ENCODE measurements around the gene PTX4.
A peak's percentile ranks its signal among the peaks of the same experiment; 100 is the strongest.

Gene PTX4

GRCh38 chr16:1499756-1500464 lies 11.2 kb upstream of the PTX4 start:
- DNase-seq, result no peak

DNA sequence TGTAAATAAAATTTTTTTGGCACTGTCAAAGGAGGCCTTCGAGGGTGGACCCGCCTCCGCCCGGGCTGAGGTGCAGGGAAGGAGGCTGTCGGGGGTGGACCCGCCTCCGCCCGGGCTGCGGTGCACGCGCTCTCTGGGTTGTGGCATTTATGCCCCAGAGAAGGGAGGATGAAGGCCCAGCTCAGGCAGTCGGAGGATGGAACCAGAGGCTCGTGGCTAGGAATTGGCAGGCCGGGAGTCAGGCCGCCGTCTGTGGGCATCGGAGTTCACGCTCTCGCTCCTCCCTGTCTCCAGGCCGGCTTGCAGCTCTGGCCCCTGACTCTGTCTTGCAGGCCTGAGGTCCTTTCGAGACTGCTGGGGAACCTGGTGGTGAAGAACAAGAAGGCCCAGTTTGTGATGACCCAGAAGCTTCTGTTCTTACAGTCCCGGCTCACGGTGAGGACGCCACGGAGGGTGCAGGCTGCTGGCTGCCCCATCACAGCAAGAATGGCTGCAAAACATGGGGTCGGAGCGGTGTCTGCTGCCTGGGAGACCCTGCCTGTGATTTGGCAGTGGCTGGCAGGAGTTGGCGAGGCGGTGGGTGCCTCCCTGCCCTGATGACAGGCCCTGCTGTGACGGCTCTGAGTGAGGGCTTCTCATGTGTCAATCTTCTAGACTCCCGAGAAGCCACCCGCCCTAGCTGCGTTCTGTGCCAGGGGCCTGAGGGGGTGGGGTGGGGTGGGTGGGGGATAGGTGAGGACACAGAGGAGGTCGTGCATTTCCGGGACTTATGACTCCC lies 10.3 kb upstream of the PTX4 start:
- no peak for DNase-seq

DNA sequence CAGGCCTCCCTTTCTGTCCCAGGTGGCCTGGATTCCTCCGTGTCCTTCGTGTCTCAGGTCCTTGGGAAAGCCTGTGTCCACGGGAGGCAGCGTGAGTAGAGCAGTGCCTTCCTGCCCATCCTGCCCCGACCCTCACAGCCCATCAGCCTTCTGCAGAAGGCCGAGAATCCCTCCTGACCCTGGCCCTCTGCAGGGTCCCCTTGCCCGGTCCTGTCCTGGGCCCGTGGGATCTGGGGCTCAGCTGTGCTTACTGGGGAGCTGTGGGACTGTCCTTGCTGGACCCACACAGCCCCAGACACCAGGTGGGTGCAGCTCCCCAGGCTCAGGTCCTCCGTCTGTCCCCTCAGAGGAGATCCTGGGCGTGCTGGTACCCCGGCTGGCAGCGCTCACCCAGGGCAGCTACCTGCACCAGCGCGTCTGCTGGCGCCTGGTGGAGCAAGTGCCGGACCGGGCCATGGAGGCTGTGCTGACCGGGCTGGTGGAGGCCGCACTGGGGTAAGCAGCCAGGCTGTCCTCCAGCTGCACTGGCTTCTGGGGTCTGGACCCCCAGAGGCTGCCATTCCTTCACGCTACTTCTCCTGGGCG lies 8.4 kb upstream of the PTX4 start:
- DNase-seq, result no peak

DNA sequence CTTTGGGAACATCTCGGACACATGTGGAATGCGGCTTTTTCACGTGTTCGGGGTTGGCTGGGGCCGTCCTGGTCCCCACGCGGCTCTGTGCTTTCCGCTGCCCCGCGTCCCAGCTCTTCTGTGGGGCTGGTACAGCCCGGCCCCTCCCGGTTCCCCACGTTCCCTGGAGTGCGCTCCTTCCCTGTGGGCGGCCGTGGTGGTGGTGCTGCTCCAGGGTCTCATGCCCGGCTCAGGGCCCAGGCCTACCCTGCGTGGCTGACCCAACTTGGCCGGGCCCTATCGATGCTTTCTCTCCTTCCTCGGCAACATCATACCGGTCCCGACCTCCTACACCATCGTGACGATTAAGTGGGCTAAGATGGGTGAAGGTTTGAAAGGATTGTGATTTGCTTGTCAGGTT lies 7.7 kb upstream of the PTX4 start:
- no peak for DNase-seq

DNA sequence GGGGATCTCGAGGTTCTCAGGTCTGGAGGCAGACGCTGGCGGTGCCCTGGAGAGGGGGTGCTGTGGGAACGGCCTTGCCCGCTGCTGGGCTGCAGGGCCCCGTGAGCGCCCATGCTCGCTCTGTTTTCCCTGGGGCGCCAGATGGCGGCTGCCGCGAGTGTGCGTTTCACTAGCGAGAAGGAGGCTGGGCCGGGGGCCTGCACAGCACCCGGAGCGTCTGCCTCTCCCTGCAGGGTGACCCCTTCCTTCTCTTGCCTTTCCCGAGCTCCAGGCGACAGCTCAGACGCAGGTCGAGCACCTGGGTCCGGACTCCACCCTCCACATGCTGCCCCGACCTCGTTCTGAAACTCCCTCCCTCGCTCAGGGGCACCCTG lies 7.1 kb upstream of the PTX4 start:
- no peak for DNase-seq

DNA sequence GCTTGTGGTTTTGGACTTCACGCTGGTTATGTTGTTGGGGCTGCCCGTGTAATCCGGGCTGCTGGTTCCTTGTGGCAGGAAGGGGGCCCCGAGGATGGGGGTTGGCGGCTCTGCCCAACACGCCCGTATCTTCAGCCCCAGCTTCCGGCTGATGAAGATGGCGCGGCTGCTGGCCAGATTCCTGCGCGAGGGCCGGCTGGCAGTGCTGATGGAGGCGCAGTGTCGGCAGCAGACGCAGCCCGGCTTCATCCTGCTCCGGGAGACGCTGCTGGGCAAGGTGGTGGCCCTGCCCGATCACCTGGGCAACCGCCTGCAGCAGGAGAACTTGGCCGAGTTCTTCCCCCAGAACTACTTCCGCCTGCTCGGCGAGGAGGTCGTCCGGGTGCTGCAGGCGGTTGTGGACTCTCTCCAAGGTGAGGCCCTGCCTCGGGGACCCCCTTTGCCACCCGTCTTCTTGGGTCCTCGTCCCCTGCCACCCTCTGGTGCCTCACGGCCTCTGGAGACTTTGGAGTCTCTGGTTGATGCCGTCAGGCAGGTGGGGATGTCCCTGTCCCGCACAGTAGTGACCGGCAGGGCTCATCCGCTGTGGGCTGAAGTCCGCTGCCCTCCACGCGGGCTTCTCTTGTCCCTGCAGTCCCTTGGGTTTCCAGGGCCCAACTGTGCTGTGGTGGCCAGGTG lies 6.6 kb upstream of the PTX4 start:
- DNase-seq, result no peak

GRCh38 chr16:1494711-1495110 lies 6.0 kb upstream of the PTX4 start:
- DNase-seq, result no peak

- DNase-seq, result peak; percentile 61
Measured at GRCh38 chr16:1494129-1494640, 5.4 kb upstream of the PTX4 start.

- DNase-seq, result no peak
Measured at GRCh38 chr16:1493746-1494094, 5.0 kb upstream of the PTX4 start.

DNA sequence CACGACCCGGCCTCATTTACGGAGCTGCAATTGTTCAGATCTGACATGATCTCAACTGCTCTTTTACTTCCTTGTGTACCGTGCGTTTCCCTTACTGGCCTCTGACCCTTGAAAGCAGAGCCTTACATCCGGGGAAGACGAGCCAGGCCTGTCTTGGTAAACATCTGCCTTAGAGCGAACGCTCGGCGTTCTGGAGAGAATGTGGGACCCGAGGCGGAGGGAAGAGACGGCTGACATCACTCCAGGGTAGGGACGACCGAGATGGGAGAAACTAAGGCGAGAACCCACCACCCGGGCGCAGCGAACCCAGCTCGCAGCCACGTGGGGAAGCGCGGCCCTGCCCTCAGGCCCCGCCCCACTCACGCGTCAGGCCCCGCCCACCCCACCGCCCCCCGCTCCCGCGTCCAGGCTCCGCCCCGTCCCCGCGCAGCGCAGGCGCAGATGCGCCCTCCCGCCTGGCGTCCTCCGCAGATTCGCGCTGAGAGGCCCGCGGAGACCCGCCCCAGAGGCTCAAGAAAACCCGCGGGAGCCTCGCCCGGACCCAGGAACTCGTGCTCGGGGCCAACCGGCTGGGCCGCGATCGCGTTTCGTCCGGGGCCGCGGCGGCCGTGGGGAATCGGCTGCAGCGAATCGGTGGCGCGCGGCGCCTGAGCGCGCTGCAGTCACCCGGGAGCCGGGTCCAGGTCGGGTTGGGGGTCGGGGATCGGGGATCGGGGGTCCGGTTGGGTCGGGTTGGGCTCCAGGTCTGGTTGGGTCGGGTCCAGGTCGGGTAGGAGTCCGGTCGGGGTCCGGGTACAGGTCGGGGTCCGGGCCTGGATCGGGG lies 4.4 kb upstream of the PTX4 start, which contains the start of gene TELO2:
TSS of gene TELO2 (plus strand) at position 438 of the 823 bp plus-strand sequence. CDS start 922 bp downstream, outside the sequence.
- peak; percentile 71 for DNase-seq

DNA sequence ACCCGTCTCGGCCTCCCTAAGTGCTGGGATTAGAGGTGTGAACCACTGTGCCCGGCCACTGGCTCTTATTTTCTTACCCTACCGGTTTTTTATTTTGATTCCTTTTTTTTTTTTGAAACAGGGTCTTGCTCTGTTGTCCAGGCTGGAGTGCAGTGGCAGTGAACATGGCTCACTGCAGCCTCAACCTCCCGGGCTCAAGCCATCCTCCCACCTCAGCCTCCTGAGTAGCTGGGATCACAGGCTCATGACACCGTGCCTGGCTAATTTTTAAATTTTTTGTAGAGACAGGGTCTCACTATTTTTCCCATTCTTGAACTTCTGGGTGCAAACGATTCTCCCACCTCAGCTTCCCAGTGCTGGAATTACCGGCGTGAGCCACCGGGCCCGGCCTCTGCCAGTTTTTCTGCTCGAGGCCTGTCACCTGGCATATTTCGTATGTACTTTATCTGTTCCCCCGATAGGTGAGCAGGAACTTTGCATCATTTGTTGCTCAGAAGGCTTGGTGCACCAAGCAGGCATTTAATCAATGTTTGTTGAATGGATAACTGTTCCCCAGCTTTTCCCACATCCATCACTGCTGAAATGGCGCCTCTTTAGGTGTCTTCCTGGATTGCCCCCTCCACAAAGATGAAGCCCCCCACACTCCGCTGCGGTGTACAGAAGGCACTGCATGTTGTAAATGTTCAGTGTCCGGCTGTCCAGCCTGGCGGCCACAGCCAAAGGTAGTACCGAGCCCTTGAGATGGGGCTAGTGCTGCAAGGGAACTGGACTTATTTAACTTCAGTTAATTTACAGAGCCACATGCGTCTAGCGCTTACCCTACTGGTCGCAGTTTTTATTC lies 3.6 kb upstream of the PTX4 start:
- DNase-seq, result no peak

DNA sequence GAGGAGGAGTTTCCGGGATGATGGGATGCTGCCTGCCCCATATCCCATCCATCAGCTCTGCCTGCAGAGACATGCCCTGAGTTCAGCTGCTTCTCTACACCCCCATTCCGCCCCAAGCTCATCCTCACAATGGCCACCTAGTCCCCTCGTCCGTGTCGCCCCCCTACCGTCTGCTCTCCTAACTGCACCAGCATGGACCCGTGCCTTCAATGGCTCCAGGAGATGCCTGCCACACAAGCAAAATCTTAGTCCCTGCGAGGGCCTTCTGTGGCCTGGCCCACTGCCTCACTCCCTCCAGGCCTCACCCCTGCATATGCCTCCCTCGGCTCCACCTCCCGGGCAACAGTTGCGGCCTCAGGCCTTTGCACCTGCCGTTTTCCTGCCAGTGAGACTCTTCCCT lies 2.6 kb upstream of the PTX4 start:
- no peak for DNase-seq

- no peak for DNase-seq
Measured at GRCh38 chr16:1489077-1489476, 333 bp upstream of the PTX4 start.

DNA sequence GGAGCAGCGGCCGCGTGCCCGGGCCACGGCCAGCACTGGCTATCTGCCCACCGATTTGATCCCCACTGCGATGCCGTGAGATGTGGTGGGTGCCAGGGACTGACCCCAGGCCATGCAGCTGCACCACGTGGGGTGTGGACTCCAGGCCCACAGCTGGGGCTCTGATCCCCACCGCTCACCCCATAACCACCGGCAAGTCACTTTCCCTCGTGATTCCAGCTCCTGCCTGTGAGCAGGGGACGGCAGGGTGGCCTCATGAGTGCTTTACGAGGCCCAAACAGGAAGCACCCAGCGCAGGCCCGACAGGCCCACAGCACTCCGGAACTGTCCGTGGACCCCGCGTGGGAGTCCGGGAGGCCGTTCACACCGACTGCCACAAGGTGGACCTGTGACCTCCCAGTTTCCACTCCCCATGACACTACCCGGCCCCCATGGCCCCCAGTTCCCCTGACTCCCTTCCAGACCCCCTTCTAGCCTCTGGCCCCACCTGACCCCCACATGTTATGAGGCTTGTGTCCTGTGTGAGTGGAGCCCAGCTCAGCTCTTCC lies 616 bp downstream of the PTX4 start:
- no peak for DNase-seq

- no peak for DNase-seq
Measured at GRCh38 chr16:1487395-1488053, 1.2 kb downstream of the PTX4 start.

- DNase-seq, result no peak
Measured at GRCh38 chr16:1486551-1487390, 2.0 kb downstream of the PTX4 start.

DNA sequence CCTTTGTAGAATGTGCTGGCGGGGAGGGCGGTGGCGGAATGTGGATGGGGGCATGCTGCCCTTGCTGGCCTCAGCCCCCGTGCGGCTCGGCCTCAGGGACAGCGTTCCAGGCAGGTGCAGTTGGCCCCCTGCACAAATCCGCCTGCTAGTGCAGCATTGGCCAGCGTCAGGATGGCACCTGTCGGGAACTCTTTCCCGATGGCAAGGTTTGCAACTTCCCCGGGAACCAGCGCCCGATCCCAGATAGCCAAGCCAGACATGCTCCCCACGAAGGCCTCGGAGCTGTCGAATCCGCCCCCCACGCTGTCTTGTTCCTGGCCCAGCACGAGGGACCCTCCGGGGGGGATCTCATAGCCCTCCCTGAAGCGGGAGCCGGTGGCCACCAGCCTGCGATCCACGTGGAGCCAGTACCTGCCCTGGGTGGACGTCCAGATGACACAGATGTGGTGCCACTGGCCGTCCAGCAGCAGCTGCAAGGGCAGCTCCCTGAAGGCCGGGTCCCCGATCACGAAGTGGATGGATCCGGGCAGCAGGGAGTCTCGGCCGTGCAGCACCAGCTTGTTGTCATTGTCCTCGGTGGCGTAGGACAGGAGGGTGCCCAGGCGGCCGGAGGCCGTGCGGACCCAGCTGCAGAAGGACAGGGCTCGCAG lies 2.8 kb downstream of the PTX4 start:
- DNase-seq, result no peak

DNA sequence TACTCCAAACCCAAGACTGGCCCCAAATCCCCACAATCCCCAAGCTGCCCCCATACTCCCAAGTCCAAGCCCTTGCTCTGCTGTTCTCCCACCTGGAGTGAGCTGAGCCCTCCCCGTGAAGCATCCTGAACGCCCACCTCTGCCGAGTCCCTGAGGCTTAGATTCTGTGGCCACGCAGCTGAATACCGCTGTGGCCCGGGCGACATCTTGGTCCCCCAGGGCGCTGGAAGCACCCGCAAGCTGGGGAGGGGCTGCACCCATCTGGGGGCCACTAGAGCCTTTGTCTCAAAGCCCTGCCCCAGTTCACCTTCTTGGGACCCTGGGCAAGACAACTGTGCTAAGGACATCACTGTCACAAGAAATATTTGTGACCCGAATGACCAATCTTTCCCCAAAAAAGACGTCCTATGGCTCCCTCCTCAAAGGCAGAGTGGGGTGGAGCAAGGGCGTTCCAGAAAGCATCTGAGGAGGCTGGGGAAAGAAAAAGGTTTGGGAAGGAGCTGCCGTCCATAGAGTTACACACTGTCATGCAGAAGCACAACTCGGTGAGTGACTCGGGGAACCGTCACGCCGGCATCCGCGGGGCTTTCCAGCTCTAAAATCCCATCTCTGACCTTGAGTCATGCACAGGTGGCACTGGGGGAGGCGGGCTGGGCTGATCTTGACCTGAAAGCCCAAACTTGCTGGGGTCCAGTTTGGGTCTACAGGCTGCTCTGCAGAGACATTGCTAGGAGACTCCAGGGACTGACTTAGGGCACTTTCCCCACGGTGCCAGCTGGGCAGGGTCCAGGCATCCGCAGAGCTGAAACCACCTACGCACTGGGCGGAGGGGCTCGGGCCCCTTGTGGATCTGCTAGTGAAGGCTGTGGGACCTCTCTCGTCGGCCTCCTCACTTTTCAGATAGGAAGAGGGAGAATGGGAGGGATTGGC lies 6.6 kb downstream of the PTX4 start:
- DNase-seq, result no peak

Measured in T1000 (cell line).